OCI-LY7 (cell line): Measurements from ENCODE around the gene ZNF185. TPM values are rescaled to one million over a fixed set of nuclear protein-coding genes. Genes with fewer than 3 reads are reported as not detected.

Source experiments
- BruUV-seq: library from RNA; stranded (reverse); fragments of 400-500 nt; replicated peaks from 2 replicates; lab custom pipeline; 2021; lab: Mats Ljungman, UMichigan
- CTCF ChIA-PET: fragments of 300-600 bp; sonication (Branson Sonifier 250); formaldehyde crosslinking; loops from one replicate; lab custom pipeline; 2022; ENCODE audit warnings: antibody characterized with exemption; ENCODE audit not compliant: unreplicated experiment; lab: Charles Lee
- POLR2A ChIA-PET: fragments of 300-600 bp; sonication (Branson Sonifier 250); formaldehyde crosslinking; loops from one replicate; lab custom pipeline; 2022; ENCODE audit warnings: antibody characterized with exemption; lab: Charles Lee
- DNase-seq: peaks from one replicate; pipeline ENCODE4 v3.0.0-alpha.2; 2015; ENCODE audit warnings: low spot score
- H2AFZ ChIP-seq: fragments of 200-600 bp; sonication (generic), shearing (Covaris generic); 2 replicates; pipeline ENCODE4 v1.6.1; 2014; ENCODE audit warnings: mild to moderate bottlenecking, antibody characterized with exemption, low read length, moderate library complexity
- H3K27ac ChIP-seq: fragments of 200-600 bp; sonication (generic); 2 replicates; pipeline ENCODE4 v1.5.1; 2014; ENCODE audit warnings: mixed run types, low read depth, mild to moderate bottlenecking, moderate library complexity, low read length, inconsistent platforms; ENCODE audit not compliant: poor library complexity, severe bottlenecking
- H3K36me3 ChIP-seq: fragments of 200-600 bp; sonication (generic); 2 replicates; pipeline ENCODE4 v1.6.1; 2014; ENCODE audit warnings: mild to moderate bottlenecking, antibody characterized with exemption, low read length, moderate library complexity, mixed read lengths; ENCODE audit not compliant: insufficient read depth
- H3K4me1 ChIP-seq: fragments of 200-600 bp; sonication (generic); 2 replicates; pipeline ENCODE4 v1.5.1; 2014; ENCODE audit warnings: mild to moderate bottlenecking, low read length; ENCODE audit not compliant: insufficient read depth, poor library complexity, severe bottlenecking
- H3K4me2 ChIP-seq: fragments of 200-600 bp; sonication (generic); 2 replicates; pipeline ENCODE4 v1.6.1; 2014; ENCODE audit warnings: mild to moderate bottlenecking, low read length
- H3K4me3 ChIP-seq: fragments of 200-600 bp; sonication (generic); 2 replicates; pipeline ENCODE4 v1.5.1; 2014; ENCODE audit warnings: mild to moderate bottlenecking, low read depth, low read length; ENCODE audit not compliant: poor library complexity, severe bottlenecking
- H3K79me2 ChIP-seq: fragments of 200-600 bp; sonication (generic); 2 replicates; pipeline ENCODE4 v1.6.1; 2016; ENCODE audit warnings: low read depth, mild to moderate bottlenecking, low read length, moderate library complexity, mixed read lengths; ENCODE audit not compliant: insufficient read depth
- H3K9me2 ChIP-seq: fragments of 200-600 bp; sonication (generic); 2 replicates; pipeline ENCODE4 v1.6.1; 2016; ENCODE audit warnings: mild to moderate bottlenecking, low read length, mixed read lengths; ENCODE audit not compliant: insufficient read depth
- H3K9me3 ChIP-seq: fragments of 200-600 bp; sonication (generic); 2 replicates; pipeline ENCODE4 v1.6.1; 2014; ENCODE audit warnings: mild to moderate bottlenecking, mixed run types, low read length, mixed read lengths
- H4K20me1 ChIP-seq: fragments of 200-600 bp; sonication (generic); 2 replicates; pipeline ENCODE4 v1.6.1; 2014; ENCODE audit warnings: mild to moderate bottlenecking, antibody characterized with exemption, low read length, moderate library complexity, mixed read lengths; ENCODE audit not compliant: insufficient read depth
- EZH2phosphoT487 ChIP-seq: fragments of 200-600 bp; sonication (generic); IDR thresholded peaks from 2 replicates; pipeline ENCODE4 v1.6.1; 2018; ENCODE audit warnings: low read depth, borderline replicate concordance, mild to moderate bottlenecking, mixed run types, antibody characterized with exemption, low read length, moderate library complexity, mixed read lengths
- intact Hi-C: fragments of 100-400 bp; cut with micrococcal nuclease; formaldehyde crosslinking; loops from one replicate; pipeline ENCODE4 v1.10.0; 2022; ENCODE audit not compliant: unreplicated experiment
- total RNA-seq, 2 experiments: library from RNA; depleted of rRNA in 1 of 2; stranded (reverse); fragments of >200 nt in 1 of 2; shearing (Covaris generic) in 1 of 2; gene quantifications; 2 replicates each; pipeline ENCODE4 v1.2.3, GENCODE V29; 2014 to 2022
- TF ChIP-seq, protein P1 (sequence below): fragments of 200-600 bp; sonication (generic); conservative IDR thresholded peaks from 2 replicates; pipeline ENCODE4 v1.5.1; 2014; ENCODE audit warnings: mild to moderate bottlenecking, antibody characterized with exemption, low read length, moderate library complexity, mixed read lengths

ZNF185 gene
- total RNA-seq, 2 experiments from 2014 or later, result 0.73 to 21.3 TPM

DNA sequence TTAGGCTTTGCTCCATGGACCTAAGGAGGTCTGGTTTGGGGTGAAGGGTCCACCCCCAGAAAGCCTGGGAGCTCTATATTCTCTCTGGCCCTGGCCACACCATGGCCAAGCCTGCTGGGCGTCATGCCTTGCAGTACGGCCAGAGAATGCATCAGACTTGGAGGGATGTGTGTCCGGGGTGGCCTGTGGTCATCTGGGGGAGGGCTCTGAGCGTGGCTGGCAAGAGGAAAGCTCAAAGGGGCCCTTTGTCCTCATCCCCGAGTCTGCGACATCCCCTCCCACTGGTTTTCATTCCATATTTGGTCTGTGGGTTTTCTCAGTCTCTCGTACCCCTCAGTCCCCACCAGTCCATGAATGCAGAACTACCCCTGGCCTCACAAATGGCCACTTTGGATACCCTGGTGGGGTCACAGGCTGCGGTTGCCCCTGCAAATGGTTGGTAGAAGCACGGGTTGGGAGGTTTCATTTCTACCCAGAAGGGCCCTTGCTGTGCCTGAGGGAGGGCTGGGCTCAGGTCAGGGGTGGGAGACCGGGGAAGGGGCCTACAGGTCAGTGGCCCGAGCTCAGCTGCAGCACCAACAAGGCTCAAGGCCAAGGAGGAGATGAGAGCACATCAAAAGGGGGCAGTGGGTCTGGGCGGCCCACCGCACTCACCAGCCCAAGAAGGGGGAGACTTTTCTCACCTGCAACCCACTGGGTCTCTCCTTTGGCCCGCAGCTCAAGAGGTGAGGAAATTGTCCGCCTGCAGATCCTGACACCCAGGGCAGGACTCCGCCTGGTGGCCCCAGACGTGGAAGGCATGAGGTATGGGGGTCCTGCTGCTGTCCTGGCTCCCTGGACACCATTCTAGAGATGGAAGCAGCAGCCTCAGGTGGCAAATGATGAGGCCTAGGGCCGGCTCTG, 30.2 kb downstream of the ZNF185 start:
- CTCF ChIA-PET, result interaction anchor here (0.7 to 0.9 kb wide), 2 partner anchors 15 to 98 kb away, joined by 3 read pairs; no protein-coding TSS in a partner anchor
- no TSS peak for BruUV-seq
- POLR2A ChIA-PET, result no interaction called here

DNA sequence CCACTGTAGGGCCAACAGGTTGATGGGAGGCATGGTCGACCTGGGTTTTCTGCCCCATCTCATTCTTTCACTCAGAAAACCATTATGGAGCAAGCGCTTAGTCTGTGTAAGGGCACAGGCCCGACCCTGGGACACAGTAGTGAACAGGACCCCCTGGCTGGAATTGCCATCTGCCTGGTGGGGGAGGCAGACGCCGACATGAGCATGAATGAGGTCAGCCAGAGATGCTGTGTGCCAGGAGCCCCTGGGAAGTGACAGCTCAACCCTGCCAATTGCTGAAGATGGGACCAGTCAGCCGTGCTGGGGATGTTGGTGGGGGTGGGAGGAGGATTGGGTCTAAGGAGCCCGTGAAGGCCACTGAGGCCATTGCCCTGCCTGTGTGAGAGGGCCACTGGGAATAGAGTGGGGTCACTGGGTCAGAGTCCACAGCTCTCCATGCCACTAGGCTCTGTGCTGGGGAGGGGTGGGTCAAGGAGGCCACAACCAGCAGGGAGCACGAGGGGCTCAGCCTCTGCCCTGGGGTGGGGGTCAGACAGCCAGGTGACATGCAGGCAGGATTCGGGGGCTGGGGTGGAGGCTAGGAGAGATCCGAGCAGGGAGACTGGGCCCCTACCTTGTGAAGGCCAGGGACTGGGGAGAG, 31.0 kb downstream of the ZNF185 start:
- H3K9me2 ChIP-seq, result no peaks in the 10 kb centered on the region
- intact Hi-C loops, result no loop called here
- no peak overlapping the region for H3K4me2 ChIP-seq
- no TSS peak for BruUV-seq
- H3K79me2 ChIP-seq, result no peaks in the 10 kb centered on the region
- no peak overlapping the region for H3K27ac ChIP-seq
- H3K36me3 ChIP-seq, result no peaks in the 10 kb centered on the region
- no peak for TF ChIP-seq EZH2phosphoT487
- TF ChIP-seq, protein P1, sequence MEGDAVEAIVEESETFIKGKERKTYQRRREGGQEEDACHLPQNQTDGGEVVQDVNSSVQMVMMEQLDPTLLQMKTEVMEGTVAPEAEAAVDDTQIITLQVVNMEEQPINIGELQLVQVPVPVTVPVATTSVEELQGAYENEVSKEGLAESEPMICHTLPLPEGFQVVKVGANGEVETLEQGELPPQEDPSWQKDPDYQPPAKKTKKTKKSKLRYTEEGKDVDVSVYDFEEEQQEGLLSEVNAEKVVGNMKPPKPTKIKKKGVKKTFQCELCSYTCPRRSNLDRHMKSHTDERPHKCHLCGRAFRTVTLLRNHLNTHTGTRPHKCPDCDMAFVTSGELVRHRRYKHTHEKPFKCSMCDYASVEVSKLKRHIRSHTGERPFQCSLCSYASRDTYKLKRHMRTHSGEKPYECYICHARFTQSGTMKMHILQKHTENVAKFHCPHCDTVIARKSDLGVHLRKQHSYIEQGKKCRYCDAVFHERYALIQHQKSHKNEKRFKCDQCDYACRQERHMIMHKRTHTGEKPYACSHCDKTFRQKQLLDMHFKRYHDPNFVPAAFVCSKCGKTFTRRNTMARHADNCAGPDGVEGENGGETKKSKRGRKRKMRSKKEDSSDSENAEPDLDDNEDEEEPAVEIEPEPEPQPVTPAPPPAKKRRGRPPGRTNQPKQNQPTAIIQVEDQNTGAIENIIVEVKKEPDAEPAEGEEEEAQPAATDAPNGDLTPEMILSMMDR, result no peak
- DNase-seq, result no peak
- ChIA-PET CTCF (interaction anchor here (0.7 kb wide), 1 partner anchor 99 kb away, joined by 3 read pairs; no protein-coding TSS in a partner anchor), POLR2A (no interaction called here)
- H4K20me1 ChIP-seq, result no peaks in the 10 kb centered on the region
- H2AFZ ChIP-seq, result no peak overlapping the region
- H3K9me3 ChIP-seq, result no peaks in the 10 kb centered on the region
- no peak overlapping the region for H3K4me3 ChIP-seq
- H3K4me1 ChIP-seq, result peaks cover 4% of the 10 kb centered on the region

More for the DNA sequence above, 30.2 kb downstream of the ZNF185 start:
- no peaks in the 10 kb centered on the region for H3K9me2 ChIP-seq
- H3K36me3 ChIP-seq, result no peaks in the 10 kb centered on the region
- no peaks in the 10 kb centered on the region for H3K9me3 ChIP-seq
- intact Hi-C loops, result no loop called here
- no peak for DNase-seq
- no peak overlapping the region for H3K27ac ChIP-seq
- H4K20me1 ChIP-seq, result no peaks in the 10 kb centered on the region
- no peak overlapping the region for H3K4me3 ChIP-seq
- no peaks in the 10 kb centered on the region for H3K79me2 ChIP-seq
- no peak for TF ChIP-seq EZH2phosphoT487
- TF ChIP-seq, protein P1, result no peak
- H3K4me2 ChIP-seq, result no peak overlapping the region
- peaks cover 4% of the 10 kb centered on the region for H3K4me1 ChIP-seq
- H2AFZ ChIP-seq, result no peak overlapping the region
